NCI-H2171 (cell line): ENCODE data around the gene TADA2B.

Experiments
- DNase-seq: peaks from one replicate; lab custom pipeline; 2025; lab: John Stamatoyannopoulos, UW

TADA2B gene, protein sequence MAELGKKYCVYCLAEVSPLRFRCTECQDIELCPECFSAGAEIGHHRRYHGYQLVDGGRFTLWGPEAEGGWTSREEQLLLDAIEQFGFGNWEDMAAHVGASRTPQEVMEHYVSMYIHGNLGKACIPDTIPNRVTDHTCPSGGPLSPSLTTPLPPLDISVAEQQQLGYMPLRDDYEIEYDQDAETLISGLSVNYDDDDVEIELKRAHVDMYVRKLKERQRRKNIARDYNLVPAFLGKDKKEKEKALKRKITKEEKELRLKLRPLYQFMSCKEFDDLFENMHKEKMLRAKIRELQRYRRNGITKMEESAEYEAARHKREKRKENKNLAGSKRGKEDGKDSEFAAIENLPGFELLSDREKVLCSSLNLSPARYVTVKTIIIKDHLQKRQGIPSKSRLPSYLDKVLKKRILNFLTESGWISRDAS

DNA sequence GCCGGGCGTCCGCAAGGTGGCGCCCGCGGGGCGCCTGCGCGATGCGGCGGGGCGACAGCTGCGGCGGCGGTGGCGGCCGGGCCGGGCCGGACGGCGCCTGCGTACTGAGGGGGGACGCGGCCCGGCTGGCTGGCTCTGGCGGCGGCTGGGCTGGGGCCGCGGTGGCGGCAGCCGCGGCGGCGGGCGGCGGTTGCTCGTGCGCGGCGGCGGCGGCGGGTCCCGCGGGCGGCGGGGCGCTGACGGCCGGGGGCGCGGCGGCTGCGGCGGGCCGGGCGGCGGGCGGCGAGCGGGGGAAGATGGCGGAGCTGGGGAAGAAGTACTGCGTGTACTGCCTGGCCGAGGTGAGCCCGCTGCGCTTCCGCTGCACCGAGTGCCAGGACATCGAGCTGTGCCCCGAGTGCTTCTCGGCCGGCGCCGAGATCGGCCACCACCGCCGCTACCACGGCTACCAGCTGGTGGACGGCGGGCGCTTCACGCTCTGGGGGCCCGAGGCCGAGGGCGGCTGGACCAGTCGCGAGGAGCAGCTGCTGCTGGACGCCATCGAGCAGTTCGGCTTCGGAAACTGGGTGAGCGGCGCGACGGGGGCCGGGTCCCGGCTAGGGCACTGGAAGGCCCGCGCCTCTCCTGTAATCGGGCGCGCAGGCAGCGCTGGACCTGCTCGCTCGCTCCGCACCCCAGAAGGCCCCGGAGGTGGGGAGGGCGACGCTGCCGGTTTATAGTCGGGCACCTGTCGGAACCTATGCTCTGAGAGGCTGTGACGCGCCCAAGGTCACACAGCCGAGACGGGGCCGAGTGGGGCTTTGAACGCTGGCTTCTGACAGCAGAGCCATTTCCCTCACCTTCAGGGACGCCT lies at the start of gene TADA2B:
Gene TADA2B (plus strand): TSS at position 89 of the 853 bp plus-strand sequence. CDS start 208 bp downstream, at position 297.
- no peak for DNase-seq

DNA sequence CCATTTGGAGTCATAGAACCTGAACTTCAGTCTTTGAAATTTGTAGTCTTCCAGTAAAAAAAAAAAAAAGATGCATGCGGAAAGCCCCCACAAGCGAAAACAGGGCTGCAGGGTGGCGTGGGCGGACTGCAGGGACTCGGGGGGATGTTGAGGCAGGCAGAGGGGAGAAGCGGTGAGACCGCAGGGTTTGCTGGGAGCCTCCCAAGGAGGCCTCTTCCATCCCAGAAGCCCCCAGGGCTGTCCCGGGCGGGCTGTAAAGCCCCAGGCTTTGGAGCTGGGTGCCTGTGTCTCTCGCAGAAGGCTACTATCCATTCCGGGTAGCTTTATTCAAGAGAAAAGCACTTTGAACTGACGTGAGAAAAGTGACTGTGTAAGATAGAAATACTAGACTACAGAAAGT lies 46.7 kb upstream of the TADA2B start:
- no peak for DNase-seq

DNA sequence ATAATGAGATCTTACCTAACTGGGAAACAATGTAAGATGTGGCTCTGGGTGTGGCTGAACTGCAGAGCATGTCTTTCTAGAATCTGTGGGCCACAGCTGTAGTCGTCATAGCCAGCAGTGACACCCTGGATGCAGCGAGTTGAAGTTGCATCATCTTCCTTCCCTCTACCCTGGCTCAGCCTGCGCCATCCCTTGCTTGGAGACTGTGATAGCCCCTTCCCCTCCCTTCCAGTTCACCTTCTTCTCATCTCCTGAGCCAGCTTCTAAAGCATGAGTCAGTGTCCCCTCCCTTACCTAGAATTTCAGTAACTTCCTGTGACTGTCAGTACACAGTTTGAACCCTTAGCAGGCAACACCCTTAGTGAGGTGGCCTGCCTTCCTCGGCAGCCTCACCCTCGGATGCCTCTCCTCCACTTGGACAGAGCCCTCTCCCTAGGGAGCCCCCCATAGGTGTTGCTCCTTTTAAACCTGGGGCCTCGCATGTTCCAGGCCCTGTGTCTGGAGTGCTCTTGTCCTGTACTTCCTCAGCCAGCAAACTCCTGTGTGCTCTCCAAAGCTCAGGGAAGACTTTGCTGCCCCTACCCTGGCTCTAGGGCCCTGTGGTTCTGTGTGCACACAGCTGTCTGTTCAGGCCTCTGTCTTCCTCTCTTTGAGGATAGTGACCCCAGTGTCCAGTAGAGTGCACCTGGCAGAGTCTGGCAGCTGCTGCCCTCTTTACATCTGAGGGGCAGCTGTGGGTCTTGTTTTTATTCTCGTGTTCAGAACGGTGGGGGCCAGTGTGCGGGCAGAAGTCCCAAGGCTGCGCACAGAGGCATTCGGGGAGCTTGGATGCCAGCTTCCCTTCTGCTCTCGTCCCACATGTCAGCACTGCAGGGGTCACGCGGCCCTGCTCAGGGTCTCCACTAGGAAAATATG lies 43.7 kb upstream of the TADA2B start:
- no peak for DNase-seq

DNA sequence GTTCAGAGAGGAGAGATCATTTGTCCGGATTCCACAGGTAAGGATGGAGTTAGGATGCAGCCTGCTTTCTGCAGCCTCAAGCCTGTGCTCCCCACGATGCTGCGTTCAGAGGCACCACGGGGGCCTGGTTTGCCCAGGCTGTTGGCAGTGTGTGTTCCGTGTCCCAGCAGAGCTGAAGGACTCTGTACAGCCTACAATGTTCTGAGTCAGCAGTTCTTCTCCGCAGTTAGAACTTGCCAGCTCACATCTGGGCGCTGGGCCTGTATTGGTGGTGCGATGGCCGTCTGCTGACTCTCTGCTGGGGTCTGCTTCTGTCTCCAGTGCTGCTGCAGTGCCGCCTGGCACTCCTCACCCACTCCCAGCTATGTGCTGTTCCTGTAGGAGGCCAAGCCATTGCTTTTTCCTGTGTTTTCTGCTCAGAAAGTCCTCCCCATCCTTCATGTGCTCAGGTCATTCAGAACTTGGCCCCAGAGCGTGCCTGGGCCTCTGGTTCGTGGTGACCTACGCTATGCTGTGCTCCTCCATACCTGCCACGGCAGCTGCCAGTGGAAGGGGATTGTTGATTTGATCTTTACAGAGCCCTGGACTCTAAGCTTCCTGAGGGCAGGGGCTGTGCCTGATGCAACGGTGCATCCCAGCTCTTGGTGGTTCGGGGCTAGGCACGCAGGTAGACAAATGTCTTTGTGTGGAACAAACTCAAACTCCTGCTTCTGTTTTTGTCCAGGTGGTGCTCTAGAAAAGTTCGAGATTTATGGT lies 42.6 kb upstream of the TADA2B start:
- no peak for DNase-seq

DNA sequence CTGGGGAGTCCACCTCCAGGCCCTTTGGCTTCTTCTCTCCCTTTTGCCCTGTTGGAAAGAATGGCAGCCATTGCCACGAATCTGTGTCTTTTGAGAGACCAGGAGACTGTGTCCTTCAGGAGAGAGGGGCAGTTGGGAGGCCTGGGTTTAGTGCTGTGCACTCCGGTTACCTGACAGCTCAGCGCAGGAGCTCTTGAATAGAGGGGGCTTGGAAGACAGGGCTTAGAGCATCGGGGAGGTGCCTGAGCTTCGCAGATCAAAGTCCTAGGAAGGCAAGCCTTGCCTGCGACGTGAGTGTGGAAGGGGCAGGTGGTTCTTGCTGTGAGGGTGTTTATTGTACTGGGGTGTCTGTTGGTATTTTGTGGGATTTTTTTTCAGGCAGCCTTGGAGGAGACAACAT lies 41.9 kb upstream of the TADA2B start:
- no peak for DNase-seq

DNA sequence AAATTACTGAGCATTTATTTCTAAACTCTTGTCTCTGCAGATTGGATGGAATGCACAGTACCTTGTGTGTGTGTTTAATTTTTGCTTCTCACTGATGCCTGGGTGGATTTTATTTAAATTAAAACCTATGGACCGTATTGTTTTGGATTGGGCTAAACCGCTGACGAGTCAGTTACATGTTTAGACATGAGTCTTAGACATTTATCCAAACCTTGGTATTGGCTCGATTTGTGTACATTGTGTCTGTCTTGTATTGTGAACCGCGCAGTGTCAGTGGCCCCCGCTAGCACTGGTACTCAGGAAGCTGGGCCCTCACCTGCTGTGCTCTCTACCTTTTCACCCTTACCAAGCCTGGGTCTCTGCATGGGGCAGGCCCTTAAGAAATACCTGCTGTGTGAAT lies 40.8 kb upstream of the TADA2B start:
- DNase-seq, result no peak

DNA sequence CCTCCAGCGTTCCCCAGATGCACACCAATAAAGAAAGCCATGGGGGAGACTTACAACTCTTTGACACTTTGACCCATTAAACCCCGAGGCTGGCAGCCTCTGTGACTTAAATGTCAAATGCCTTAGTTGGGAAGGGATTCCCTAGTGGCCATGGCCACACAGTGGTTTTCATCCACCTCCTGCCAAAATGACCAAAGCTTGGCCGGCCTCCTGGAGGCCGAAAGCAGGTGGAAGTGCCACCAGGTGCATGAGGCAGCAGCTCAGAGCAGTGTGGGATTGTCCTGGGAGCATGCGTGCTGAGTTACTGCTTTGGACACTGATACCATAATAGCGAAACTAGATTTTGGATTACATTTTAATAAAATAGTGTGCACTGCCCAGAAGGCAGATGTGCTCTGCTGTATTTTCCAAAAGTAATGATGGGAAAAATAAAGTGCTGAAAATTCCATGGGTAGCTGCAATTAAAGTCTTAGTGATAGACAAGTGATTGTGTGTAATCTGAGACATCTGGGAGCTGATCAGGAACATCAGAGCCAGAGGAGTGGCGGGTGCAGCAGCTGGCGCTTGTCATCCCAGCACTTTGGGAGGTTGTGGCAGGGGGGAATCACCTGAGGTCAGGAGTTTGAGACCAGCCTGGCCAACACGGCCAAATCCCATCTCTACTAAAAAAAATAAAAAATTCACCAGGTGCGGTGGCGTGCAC lies 39.8 kb upstream of the TADA2B start:
- DNase-seq, result no peak

DNA sequence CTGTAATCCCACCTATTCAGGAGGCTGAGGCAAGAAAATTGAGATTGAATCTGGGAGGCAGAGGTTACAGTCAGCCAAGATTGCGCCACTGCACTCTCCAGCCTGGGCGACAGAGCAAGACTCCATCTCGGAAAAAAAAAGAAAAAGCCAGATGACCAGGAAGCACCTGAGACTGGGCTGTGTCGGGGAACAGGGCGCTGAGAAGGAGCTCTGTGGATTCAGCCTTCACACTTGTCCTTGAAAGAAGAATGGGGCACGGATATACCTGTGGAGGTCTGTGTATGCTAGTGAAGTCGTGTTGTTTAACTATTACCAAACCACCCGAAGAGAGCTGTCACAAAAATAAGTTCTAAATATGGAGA lies 39.3 kb upstream of the TADA2B start:
- no peak for DNase-seq

DNA sequence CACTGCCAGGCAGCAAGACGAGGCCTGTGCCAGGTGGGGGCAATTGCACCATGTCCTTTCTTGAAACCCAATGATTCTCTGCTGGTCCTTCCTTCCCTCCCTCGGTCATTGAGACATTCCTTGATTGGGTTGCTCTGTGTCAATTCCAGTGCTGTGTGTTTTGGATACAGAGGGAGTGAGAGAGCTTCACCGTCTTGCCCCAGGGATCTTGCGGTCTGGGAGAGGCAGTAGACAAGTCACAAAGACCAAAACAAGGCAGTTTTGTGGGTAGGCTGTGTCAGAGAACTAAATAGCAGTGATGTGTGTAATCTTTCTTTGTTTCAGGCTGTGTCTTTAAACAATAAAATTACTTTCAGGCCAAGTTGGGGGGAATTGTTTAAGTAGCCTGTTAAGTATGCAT lies 38.8 kb upstream of the TADA2B start:
- no peak for DNase-seq

DNA sequence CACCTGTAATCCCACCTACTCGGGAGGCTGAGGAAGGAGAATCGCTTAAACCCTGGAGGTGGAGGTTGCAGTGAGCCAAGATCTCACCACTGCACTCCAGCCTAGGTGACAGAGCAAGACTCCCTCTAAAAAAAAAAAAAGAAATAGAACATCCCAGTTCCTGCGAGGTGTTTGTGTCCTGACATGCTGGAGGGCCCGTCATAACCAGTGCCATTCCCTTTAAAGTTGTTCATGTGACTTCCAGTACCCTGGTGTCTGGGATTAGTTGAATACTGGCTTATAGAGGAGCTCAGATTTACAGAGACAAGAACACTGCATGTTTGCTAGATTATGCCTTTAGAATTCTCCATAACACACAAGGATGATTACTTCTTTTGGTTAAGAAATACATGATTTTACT lies 37.6 kb upstream of the TADA2B start:
- DNase-seq, result no peak

DNA sequence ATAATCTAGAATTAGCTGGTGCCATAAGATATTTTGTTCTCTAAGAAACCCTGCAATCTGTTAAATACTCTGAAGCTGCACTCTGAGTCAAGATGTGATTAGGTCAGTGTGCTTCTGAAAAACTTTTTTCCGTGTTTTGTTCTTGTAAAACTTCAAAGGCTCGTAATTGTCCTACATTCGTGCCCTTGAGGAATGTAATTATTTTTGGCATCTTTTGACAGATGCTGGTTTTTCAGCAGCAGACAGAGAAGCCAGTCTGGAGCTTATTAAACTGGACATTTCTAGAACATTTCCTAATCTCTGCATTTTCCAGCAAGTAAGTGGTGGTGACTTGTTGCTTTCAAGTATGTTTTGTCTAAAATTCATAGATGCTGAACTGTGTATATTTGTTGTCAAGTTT lies 36.8 kb upstream of the TADA2B start:
- DNase-seq, result no peak

DNA sequence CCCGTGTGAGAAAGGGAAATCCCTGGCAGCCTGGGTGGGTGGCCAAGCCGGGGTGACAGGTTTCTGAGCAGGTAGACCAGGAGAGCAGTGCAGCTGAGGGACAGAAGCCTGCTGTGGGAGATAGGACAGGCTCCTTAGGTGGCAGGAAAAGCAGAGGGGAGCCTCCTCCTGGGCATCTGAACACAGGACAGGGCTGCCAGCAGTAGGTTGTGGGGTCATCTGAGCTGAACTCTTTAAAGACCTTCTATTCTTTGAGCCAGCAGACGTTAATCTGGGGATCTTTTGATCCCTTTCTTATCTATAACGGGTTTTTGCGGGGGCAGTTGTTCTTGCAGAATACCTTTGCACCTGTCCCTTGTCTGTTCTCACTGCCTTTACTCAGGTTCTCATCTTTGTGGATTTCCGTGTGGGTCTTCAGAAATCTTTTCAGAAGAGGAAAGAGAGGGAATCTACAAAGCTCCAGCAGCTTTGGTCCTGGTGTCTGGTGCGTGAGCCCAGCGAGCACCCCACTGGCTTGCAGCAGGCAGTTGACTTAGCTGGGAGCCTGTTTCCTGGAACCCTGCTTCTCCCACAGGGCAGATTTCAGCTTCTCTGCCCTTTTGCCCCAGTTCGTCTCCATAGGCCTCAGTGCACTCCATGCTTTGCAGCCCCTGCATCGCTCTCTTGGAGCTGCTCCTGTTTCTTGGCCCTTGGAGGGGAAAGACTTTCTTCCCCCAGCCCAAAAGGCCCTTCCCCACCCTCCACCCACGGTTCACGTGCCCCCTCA lies 35.8 kb upstream of the TADA2B start:
- no peak for DNase-seq

DNA sequence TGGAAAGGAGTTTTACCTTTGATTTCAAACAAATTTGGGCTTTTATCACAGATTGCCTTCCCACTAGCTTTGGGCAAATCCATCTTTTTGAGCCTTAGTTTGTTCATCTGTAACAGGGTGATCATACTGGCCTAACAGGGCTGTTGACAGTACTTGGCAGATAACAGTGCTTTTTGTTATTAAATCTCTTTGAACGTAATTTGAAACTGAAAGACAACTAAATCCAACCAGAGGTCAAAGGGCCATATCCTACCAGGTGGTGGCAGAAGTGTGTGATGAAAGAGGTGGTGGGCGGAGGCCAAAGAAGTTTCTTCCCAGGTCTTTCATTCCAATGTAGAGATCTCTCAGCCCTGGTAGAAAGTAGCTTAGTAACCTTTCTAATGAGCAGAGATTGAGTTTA lies 35.2 kb upstream of the TADA2B start:
- no peak for DNase-seq

DNA sequence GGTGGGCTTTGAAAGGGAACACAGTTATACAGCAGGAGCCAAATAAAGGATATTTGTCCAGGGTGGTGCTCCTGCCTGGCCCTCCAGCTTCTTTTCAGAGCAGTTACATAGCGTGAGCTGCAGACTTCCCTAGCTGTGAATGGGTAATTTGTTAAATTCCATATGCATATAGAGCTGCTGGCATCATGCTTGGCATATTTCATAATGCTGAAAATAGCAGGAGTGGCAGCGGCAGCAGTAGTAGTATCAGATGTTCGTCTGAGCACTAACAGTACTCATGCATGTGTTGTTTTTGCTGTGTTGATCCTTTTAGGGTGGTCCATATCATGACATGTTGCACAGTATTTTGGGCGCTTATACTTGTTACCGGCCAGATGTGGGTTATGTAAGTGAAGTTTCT lies 33.6 kb upstream of the TADA2B start:
- DNase-seq, result no peak

DNA sequence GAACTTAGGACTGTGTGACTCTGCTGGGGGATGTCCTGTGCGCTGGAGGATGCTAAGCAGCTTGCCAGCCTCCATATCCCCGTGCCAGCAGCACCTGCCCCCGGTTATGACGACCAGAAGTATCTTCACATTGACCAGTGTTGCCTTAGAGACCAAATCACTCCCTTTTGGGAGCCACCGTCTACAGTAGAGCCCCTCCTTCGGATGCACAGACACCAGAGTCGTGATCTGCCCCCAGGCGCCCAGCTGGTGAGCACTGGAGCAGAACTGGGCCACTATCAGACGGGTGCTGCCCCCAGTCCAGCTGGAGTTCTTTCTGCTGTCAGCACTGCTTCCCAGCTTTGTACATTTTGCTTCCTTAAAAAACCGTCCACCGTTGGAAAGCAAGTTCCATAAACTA lies 30.0 kb upstream of the TADA2B start:
- DNase-seq, result no peak

DNA sequence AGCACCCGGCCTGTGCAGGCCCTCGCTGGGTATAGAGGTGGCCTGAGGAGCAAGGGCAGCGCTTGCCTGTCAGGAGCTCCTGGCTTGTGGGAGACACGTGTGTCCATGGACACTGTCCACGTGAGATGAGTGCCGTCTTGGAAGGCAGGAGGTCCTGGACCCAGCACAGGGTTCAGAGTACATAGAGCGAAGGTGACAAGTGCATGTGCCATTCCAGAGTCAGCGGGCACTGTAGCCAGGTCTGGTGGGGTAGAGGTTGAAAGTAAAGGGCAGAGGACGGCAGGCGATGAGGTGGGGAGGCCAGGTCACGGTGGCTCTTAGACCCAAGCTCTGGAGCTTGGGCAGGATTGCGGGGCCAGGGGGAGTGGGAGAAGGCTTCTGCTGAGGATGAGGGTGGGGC lies 28.4 kb upstream of the TADA2B start:
- DNase-seq, result no peak

DNA sequence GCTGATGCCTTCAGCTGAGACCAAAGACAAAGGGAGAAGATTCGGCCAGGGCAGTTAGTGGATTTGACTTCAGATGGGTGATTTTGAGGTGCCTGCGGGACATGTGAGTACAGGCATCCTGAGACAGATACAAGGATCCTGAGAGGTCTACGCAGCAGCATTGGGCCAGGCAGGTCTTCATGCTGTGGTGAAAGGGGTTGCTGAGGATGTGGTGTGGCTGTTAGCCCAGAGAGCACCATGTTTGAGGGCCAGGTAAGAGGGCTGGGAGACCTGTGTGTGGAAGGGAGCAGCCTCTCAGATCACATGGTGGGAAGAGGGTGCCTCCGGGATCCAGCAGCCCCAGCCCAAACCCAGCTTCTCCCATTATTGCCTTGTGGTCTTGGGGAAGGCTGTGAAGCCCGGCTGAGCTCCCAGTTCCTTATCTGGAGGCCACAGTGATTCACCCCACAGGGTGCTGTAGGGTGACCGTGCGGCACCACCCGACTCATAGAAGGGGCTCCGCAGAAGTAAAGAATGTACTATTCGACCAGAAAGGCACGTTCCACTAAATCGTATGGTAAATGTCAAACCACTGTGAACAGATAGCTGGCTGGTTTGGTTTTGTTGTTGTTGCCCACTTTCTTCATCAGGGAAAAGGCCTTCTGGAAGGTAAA lies 27.7 kb upstream of the TADA2B start:
- DNase-seq, result no peak

DNA sequence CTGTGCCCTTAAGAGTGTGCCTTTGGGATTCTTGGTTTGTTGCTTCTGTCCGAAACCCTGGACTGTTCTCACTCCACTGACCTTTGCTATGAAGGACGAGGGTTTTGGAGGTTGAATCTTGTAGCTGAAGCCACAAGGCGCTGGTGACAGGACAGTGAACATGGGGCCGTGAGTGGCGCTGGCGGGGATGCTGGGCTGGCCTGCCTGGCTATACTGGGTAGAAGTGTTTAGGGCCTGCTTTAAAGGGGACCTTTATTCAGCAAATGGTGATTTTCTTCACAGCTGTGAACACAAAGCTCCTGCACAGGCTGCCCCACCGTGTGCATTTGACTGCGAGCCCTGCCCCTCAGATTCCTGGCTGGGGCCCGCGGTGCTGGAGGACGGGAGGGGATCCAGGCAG lies 27.1 kb upstream of the TADA2B start:
- no peak for DNase-seq

DNA sequence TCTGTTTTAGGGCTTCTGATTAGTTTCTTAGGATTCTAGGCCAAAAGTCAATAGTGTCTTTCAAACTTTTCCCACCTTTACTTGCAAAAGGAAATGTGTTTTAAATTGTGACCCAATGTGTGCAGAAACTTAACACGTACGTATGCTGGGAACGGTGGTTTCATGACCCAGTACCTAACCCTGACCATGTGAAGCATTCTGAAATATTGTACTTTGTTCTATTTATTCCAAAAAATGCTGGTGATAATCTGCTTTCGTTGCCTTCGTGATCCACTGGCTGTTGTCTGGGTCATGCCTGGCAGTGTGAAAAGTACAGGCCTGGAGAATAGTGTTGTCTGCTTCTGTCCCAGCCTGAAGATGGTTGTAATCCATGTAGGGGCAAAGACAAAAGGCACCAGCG lies 26.7 kb upstream of the TADA2B start:
- no peak for DNase-seq
